ENCODE results near the gene DCDC2B.
A peak's percentile ranks its signal among the peaks of the same experiment; 100 is the strongest.

The DCDC2B gene

DNA sequence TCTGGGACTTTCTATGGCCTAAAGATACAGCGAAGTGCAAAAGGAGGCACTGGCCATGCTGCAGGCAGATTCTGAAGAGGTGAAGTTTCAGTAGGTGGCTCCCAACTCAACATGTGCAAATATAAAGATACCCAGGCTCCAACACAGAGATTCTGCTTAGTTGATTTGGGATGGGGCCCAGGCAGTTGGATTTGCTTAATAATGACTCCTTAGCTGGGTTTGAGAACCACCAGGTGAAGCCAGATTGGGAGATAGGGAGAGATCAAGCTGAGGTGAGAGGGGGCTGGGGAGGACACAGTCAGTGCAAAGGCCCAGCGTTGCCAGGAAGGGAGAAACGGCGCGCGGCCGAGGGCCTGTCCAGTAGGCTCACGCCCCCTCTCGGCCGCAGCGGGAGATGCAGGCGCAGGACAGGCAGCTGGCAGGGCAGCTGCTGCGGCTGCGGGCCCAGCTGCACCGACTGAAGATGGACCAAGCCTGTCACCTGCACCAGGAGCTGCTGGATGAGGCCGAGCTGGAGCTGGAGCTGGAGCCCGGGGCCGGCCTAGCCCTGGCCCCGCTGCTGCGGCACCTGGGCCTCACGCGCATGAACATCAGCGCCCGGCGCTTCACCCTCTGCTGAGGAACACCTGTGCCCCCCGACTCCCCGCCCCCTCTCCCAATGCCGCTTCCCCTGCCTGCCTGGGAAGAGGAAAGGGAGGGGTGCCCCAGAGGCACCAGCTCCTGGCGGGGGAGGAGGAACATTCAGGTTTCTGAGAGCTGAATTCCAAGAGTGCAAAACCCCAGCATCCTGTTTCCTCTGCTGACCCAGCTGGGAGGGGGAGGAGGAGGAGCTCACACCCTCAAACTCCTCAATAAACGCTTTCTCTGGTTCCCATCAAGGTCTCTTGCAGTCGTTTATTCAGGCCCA lies 39.3 kb downstream of the DCDC2B start:
- peak; percentile 77 for DNase-seq (ENCODE audit: low read depth)
- no peak overlapping the region for H3K4me3 ChIP-seq (ENCODE audit: low read depth, low read length)
- TF ChIP-seq, protein P1, sequence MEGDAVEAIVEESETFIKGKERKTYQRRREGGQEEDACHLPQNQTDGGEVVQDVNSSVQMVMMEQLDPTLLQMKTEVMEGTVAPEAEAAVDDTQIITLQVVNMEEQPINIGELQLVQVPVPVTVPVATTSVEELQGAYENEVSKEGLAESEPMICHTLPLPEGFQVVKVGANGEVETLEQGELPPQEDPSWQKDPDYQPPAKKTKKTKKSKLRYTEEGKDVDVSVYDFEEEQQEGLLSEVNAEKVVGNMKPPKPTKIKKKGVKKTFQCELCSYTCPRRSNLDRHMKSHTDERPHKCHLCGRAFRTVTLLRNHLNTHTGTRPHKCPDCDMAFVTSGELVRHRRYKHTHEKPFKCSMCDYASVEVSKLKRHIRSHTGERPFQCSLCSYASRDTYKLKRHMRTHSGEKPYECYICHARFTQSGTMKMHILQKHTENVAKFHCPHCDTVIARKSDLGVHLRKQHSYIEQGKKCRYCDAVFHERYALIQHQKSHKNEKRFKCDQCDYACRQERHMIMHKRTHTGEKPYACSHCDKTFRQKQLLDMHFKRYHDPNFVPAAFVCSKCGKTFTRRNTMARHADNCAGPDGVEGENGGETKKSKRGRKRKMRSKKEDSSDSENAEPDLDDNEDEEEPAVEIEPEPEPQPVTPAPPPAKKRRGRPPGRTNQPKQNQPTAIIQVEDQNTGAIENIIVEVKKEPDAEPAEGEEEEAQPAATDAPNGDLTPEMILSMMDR (conservative IDR thresholded peaks at IDR 0.05; ENCODE audit: low read depth, low read length): peak; percentile 74

DNA sequence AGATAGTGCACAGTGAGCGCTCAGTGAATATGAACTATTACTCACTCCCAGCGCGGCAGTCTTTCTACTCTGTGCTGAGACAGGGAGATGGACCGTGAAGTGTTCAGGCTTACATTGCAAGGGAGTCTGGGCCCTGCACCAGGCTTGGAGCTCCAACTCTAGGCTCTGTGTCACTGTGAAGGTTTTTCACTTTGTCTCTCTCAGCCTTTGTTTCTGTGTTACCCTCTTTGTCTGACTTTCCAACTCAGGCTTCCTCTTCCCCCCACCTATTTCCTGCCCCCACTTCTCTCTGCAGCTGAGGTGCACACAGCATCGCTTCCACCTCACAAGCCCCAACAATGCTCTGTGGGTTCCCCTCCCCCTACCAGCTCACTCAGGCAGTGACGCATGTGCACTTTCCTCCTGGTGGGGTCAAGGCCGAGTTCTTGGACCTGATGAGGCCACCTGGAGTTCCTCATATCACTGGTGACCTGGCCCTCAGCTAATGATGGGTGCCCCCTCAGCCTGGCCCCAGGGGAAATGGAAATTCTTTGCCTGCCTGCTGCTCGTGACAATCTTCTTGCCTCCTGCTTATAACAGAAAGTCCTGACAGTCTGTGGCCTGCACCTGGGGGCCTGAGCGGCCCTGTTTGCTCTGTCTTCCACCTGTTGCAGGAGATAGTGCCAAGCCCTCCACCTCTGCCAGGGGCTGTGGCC lies 41.1 kb downstream of the DCDC2B start:
- TF ChIP-seq, protein P1 (conservative IDR thresholded peaks at IDR 0.05; ENCODE audit: low read depth, low read length): no peak
- peak; percentile 45 for DNase-seq (ENCODE audit: low read depth)
- no peak overlapping the region for H3K4me3 ChIP-seq (ENCODE audit: low read depth, low read length)

DNA sequence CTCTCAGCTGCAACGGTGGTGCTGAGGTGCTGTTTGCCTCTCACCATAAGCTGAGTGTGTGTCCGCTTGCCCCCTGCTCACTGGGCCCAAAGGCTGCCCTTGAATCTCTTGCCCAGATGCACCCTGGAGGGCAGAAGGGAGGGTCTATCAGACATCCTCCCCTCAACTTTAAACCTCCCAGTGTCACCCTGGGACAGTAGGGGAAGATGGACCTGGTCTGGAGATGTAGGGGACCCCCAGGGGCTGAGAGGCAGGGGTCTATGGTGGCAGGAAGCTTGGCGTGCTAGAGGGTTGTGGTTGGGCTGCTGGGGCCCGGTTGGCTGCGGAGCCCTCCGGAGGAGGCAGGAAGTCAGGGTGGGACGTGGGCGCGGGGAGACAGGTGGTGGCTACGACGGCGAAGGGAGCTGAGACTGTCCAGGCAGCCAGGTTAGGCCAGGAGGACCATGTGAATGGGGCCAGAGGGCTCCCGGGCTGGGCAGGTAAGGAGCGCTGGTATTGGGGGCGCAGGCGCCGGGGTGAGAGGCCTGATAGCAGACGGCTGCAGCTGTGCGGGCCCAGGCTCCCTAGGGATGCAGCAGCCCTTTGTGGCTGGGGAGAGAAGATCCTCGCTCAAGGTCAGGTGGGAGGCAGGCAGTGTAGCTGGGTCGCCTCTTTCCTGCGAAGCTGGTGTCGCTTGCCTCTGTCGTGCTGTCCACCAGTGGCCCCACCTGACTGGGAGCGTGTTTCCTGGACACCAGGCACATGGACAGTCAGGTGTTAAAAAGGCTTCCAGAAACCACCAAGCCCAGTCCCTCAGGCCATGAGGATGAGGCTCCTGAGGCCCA lies 42.2 kb downstream of the DCDC2B start, which contains the start of gene LCK:
LCK (plus strand) TSS at position 373 of the 824 bp plus-strand sequence. CDS start 23,065 bp downstream, outside the sequence.
- TF ChIP-seq, protein P1 (conservative IDR thresholded peaks at IDR 0.05; ENCODE audit: low read depth, low read length): no peak
- no peak for DNase-seq (ENCODE audit: low read depth)
- H3K4me3 ChIP-seq (ENCODE audit: low read depth, low read length): no peak within 1 kb of the TSS

DNA sequence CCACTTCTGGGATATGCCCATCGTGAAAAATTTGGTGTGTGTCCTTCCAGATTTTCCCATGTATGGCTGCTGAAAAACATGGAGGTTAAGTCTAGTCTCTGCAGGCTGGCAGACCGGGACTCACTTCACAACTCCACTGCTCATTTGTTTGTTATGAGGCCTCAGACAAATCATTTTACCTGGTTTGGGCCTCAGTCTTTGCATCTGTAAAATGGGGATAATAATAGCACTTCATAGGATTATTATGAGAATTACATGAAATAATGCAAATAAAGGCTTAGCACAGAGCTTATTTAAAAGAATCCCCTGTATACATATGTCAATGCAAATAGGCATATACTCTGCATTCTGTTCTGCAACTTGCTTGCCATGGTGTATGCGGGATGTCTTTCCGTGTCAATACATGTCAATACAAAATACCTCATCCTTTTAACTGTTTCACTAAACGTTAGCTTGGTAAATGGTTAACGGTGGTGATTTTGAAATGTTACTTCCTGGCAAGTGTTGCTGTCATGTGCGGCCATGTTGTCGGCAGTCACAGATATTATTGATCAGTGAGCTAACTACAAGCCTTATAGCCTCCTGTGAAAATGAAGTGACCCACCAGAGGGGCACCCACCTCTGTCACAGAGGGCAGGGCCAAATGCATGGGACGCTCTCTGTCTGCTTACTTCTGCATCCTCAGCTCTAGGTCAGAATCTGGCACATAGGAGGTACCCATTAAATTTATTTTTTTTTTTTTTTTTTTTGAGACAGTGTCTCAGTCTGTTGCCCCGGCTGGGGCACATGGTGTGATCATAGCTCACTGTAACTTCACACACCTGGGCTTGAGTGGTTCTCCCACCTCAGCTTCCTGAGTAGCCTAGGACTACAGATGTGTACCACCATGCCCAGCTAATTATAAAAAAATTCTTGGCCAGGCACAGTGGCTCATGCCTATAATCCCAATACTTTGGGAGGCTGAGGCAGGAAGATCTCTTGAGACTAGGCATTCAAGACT lies 46.5 kb downstream of the DCDC2B start:
- no peak for DNase-seq (ENCODE audit: low read depth)
- TF ChIP-seq, protein P1 (conservative IDR thresholded peaks at IDR 0.05; ENCODE audit: low read depth, low read length): no peak
- no peak overlapping the region for H3K4me3 ChIP-seq (ENCODE audit: low read depth, low read length)

DNA sequence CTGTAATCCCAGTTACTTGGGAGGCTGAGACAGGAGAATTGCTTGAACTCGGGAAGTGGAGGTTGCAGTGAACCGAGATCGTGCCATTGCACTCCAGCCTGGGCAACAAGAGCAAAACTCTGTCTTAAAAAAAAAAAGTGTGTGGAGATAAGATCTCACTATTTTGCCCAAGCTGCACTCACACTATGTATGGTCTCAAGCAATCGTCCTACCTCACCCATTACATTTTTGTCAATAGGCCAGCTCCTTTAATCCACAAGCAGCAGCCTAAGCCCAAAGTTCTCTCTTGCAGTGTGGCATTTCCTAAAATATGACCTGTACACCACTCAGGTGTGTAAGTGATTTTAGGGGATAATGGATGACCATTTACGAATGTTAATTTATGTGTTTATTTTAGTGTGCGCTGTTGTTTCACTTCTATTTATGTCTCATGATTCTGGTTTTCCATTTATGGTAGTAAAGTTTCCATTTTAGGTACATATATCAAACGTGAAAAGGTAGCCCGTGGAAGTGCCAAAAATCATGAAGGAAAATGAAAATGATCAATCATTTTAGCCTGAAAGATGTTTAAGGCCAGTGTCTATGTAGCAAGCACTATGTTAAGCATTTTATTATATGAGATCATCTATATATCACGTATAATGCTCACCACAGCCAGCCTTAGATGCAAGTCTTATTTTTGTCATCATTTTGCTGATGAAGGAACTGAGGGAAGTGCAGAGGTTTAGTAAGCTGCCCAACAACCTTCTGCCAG lies 47.8 kb downstream of the DCDC2B start:
- H3K4me3 ChIP-seq (ENCODE audit: low read depth, low read length): no peak overlapping the region
- no peak for DNase-seq (ENCODE audit: low read depth)
- TF ChIP-seq, protein P1 (conservative IDR thresholded peaks at IDR 0.05; ENCODE audit: low read depth, low read length): no peak
